ENCODE measurements around the gene VPS13D. TPM values are rescaled to one million over a fixed set of nuclear protein-coding genes. Genes with fewer than 3 reads are reported as not detected.

VPS13D gene
- total RNA-seq, 2 donors from 2014 or later = 70.1 to 129 TPM

DNA sequence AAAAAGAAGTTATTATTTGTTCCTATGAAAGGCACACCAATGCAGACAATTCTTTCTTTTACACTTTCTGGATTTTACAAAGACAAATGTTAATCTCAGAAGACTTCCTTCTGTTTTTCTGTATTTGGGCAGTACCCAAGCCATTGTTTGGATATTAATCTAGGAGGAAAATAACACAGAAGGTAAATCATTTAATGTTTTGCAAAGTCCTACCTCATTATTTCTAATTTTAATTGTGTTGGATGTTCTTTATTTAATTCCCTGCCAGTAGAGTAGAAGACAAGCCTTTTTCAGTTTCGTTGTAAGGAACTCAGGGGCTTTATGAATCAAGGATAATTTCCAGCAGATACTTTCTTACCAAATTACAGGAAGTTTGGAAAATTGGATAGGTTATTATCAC is 118.3 kb downstream of the VPS13D start:
- no peak overlapping the region for H3K4me3 ChIP-seq
- H3K36me3 ChIP-seq = peaks cover 32% of the 10 kb centered on the region
- H3K4me1 ChIP-seq (ENCODE audit: control insufficient read depth in 1 of 2, low read depth in 2 of 2) = peaks cover 20 to 27% of the 10 kb centered on the region in 2 donors
- peaks cover 3% of the 10 kb centered on the region for H3K9me3 ChIP-seq
- DNase-seq (ENCODE audit: low spot score) = no peak
- no peak for ATAC-seq (ENCODE audit: insufficient number of reproducible peaks, low FRiP score, low read depth)
- no peak overlapping the region for H3K27ac ChIP-seq
- no peaks in the 10 kb centered on the region for H3K27me3 ChIP-seq (replicated peaks; ENCODE audit: insufficient read depth)
- TF ChIP-seq, protein P1, sequence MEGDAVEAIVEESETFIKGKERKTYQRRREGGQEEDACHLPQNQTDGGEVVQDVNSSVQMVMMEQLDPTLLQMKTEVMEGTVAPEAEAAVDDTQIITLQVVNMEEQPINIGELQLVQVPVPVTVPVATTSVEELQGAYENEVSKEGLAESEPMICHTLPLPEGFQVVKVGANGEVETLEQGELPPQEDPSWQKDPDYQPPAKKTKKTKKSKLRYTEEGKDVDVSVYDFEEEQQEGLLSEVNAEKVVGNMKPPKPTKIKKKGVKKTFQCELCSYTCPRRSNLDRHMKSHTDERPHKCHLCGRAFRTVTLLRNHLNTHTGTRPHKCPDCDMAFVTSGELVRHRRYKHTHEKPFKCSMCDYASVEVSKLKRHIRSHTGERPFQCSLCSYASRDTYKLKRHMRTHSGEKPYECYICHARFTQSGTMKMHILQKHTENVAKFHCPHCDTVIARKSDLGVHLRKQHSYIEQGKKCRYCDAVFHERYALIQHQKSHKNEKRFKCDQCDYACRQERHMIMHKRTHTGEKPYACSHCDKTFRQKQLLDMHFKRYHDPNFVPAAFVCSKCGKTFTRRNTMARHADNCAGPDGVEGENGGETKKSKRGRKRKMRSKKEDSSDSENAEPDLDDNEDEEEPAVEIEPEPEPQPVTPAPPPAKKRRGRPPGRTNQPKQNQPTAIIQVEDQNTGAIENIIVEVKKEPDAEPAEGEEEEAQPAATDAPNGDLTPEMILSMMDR (IDR thresholded peaks at IDR 0.05) = no peak

DNA sequence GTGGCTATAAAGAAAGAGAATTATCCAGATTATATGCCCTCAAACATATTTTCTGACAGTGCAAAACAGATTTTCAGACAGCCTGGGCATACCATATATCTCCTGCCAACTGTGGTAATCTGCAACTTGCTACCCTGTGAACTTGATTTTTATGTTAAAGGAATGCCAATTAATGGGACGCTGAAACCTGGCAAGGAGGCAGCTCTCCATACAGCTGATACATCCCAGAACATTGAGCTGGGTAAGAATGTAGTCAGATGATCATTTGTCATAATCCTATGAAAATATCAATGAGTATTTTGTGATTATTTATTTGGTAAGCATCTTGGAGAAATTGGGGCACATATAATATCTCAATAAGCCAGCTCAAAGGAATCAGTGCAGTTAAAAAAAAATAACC is 124.2 kb downstream of the VPS13D start:
- Histone ChIP-seq H3K4me3 (no peak overlapping the region), H3K36me3 (peaks cover 22% of the 10 kb centered on the region), H3K27ac (no peak overlapping the region), H3K27me3 (replicated peaks; ENCODE audit: insufficient read depth) (no peaks in the 10 kb centered on the region), H3K4me1 (ENCODE audit: control insufficient read depth in 1 of 2, low read depth in 2 of 2) (peaks cover 15 to 38% of the 10 kb centered on the region in 2 donors), H3K9me3 (peaks cover 3% of the 10 kb centered on the region)
- ATAC-seq (ENCODE audit: insufficient number of reproducible peaks, low FRiP score, low read depth) = no peak
- no peak for DNase-seq (ENCODE audit: low spot score)
- TF ChIP-seq, protein P1 (IDR thresholded peaks at IDR 0.05) = no peak

GRCh38 chr1:12356004-12356890 is 126.4 kb downstream of the VPS13D start:
- ATAC-seq (ENCODE audit: insufficient number of reproducible peaks, low FRiP score, low read depth) (peak; percentile 50), DNase-seq (ENCODE audit: low spot score) (no peak)
- Histone ChIP-seq H3K36me3 (peaks cover 15% of the 10 kb centered on the region), H3K4me1 (ENCODE audit: control insufficient read depth in 1 of 2, low read depth in 2 of 2) (peaks cover 18 to 50% of the 10 kb centered on the region in 2 donors), H3K4me3 (peak overlapping the region; percentile 54), H3K27ac (peak overlapping the region; percentile 72 to 80), H3K27me3 (replicated peaks; ENCODE audit: insufficient read depth) (no peaks in the 10 kb centered on the region), H3K9me3 (no peaks in the 10 kb centered on the region)
- TF ChIP-seq, protein P1 (IDR thresholded peaks at IDR 0.05) = no peak

GRCh38 chr1:12358499-12358898 is 128.7 kb downstream of the VPS13D start:
- H3K27ac ChIP-seq = peak overlapping the region; percentile 72 to 80
- peaks cover 3% of the 10 kb centered on the region for H3K36me3 ChIP-seq
- peaks cover 18 to 50% of the 10 kb centered on the region in 2 donors for H3K4me1 ChIP-seq (ENCODE audit: control insufficient read depth in 1 of 2, low read depth in 2 of 2)
- no peak overlapping the region for H3K4me3 ChIP-seq
- TF ChIP-seq, protein P1 (IDR thresholded peaks at IDR 0.05) = no peak
- no peak for DNase-seq (ENCODE audit: low spot score)
- H3K9me3 ChIP-seq = no peaks in the 10 kb centered on the region
- H3K27me3 ChIP-seq (replicated peaks; ENCODE audit: insufficient read depth) = no peaks in the 10 kb centered on the region
- ATAC-seq (ENCODE audit: insufficient number of reproducible peaks, low FRiP score, low read depth) = no peak

GRCh38 chr1:12359359-12360133 is 129.7 kb downstream of the VPS13D start:
- Histone ChIP-seq H3K9me3 (no peaks in the 10 kb centered on the region), H3K4me1 (ENCODE audit: control insufficient read depth in 1 of 2, low read depth in 2 of 2) (peaks cover 18 to 50% of the 10 kb centered on the region in 2 donors), H3K27me3 (replicated peaks; ENCODE audit: insufficient read depth) (no peaks in the 10 kb centered on the region), H3K36me3 (peaks cover 3% of the 10 kb centered on the region), H3K4me3 (no peak overlapping the region), H3K27ac (peak overlapping the region; percentile 4 to 10)
- ATAC-seq (ENCODE audit: insufficient number of reproducible peaks, low FRiP score, low read depth) (no peak), DNase-seq (ENCODE audit: low spot score) (no peak)
- TF ChIP-seq, protein P1 (IDR thresholded peaks at IDR 0.05) = no peak

Data from thoracic aorta (tissue), 2 donors.